Measurements from ENCODE around the gene LDLRAD3. TPM values are rescaled to one million over a fixed set of nuclear protein-coding genes. Genes with fewer than 3 reads are reported as not detected.

The LDLRAD3 gene
- total and polyA plus RNA-seq, 12 donors: 0.87 to 5.1 (median 1.7) TPM

GRCh38 chr11:35932121-35932520 is 11.7 kb upstream of the LDLRAD3 start:
- intact Hi-C loops (cut with DNase I): no loop called here
- peaks cover 0 to 12% (median 0%) of the 10 kb centered on the region in 11 donors for H3K9me3 ChIP-seq
- 84 to 85% methylated on average over 2 of the region's 2 CpGs for WGBS, 2 donors
- DNase-seq (no peak), ATAC-seq (no peak)
- peaks cover 0 to 15% (median 0%) of the 10 kb centered on the region in 7 donors for H3K27me3 ChIP-seq
- H3K36me3 ChIP-seq: no peaks in the 10 kb centered on the region
- H3K4me1 ChIP-seq: peaks cover 0 to 23% (median 0%) of the 10 kb centered on the region in 9 donors
- no peak overlapping the region for H3K4me3 ChIP-seq
- H3K27ac ChIP-seq: peak overlapping the region in 1 of 10 donors; percentile 64
- TF ChIP-seq CTCF (IDR thresholded peaks at IDR 0.05): no peak

- DNase-seq (no peak), ATAC-seq (peak in 6 of 8 donors; percentile 7 to 63 (median 58))
- no peaks in the 10 kb centered on the region for H3K36me3 ChIP-seq
- WGBS, 2 donors: 61 to 67% methylated on average over 5 of the region's 5 CpGs
- TF ChIP-seq CTCF (IDR thresholded peaks at IDR 0.05): no peak
- H3K27ac ChIP-seq: peak overlapping the region in 1 of 10 donors; percentile 64
- no peak overlapping the region for H3K4me3 ChIP-seq
- H3K27me3 ChIP-seq: peaks cover 0 to 15% (median 0%) of the 10 kb centered on the region in 7 donors
- H3K4me1 ChIP-seq: peaks cover 0 to 19% (median 0%) of the 10 kb centered on the region in 9 donors
- H3K9me3 ChIP-seq: peaks cover 0 to 12% (median 0%) of the 10 kb centered on the region in 11 donors
- intact Hi-C loops (cut with DNase I): no loop called here
These were observed 11.1 kb upstream of the LDLRAD3 start for GRCh38 chr11:35932681-35933319.

GRCh38 chr11:35933320-35933871 is 10.5 kb upstream of the LDLRAD3 start:
- TF ChIP-seq CTCF (IDR thresholded peaks at IDR 0.05): no peak
- H3K36me3 ChIP-seq: no peaks in the 10 kb centered on the region
- H3K4me1 ChIP-seq: peaks cover 0 to 17% (median 0%) of the 10 kb centered on the region in 9 donors
- DNase-seq (no peak), ATAC-seq (peak; percentile 47 to 80 (median 60))
- no peak overlapping the region for H3K4me3 ChIP-seq
- peaks cover 0 to 12% (median 0%) of the 10 kb centered on the region in 11 donors for H3K9me3 ChIP-seq
- peak overlapping the region in 1 of 10 donors; percentile 64 for H3K27ac ChIP-seq
- WGBS, 2 donors: 74 to 84% methylated on average over 3 of the region's 3 CpGs
- intact Hi-C loops (cut with DNase I): no loop called here
- peaks cover 0 to 15% (median 0%) of the 10 kb centered on the region in 7 donors for H3K27me3 ChIP-seq

GRCh38 chr11:35934271-35934670 is 9.6 kb upstream of the LDLRAD3 start:
- 79 to 80% methylated on average over 7 of the region's 7 CpGs for WGBS, 2 donors
- intact Hi-C loops (cut with DNase I): no loop called here
- Histone ChIP-seq H3K4me1 (peaks cover 0 to 17% (median 0%) of the 10 kb centered on the region in 9 donors), H3K27ac (no peak overlapping the region), H3K9me3 (peaks cover 0 to 12% (median 0%) of the 10 kb centered on the region in 11 donors), H3K27me3 (peaks cover 0 to 15% (median 0%) of the 10 kb centered on the region in 7 donors), H3K4me3 (no peak overlapping the region), H3K36me3 (no peaks in the 10 kb centered on the region)
- TF ChIP-seq CTCF (IDR thresholded peaks at IDR 0.05): no peak
- ATAC-seq: no peak
- DNase-seq: no peak
